ENCODE results near the gene ACO1.

DNA sequence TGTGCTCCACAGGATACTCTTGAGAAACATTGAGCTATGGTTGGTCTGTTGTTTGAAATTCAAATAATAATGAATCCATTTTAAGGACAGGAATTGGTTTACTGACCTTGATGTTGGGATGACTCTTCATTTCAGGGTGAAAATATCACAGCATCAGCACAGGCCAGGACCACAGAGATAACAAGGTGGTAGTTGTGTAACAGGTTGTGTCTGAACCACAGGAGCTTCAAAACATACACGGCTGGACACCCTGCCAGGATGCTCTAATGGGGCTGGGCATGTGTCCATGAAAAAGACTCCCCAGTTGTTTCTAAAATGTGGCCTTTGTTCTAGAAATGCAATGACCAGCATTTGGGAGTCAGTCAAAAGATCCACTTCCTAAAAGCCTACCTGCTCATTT, 69.8 kb downstream of the ACO1 start:
- TF ChIP-seq POLR2A (IDR thresholded peaks at IDR 0.05; ENCODE audit: low read depth, low read length) (no peak), POLR2AphosphoS5 (IDR thresholded peaks at IDR 0.05; ENCODE audit: low read depth, low read length) (no peak), TAF1 (IDR thresholded peaks at IDR 0.05; ENCODE audit: low read depth, low read length) (no peak)
